NOMO-1 (cell line): ENCODE results near the gene BAD.
"Not testable (repeated sequence)": the region's sequence is repeated elsewhere in the genome, so short reads cannot be mapped to it uniquely, and the experiment has no call there.

Experiments used
- DNase-seq, 2 experiments: peaks; one replicate each; lab custom pipeline; 2025; ENCODE audit not compliant: unreplicated experiment in 2 of 2; lab: John Stamatoyannopoulos, UW

Gene BAD

DNA sequence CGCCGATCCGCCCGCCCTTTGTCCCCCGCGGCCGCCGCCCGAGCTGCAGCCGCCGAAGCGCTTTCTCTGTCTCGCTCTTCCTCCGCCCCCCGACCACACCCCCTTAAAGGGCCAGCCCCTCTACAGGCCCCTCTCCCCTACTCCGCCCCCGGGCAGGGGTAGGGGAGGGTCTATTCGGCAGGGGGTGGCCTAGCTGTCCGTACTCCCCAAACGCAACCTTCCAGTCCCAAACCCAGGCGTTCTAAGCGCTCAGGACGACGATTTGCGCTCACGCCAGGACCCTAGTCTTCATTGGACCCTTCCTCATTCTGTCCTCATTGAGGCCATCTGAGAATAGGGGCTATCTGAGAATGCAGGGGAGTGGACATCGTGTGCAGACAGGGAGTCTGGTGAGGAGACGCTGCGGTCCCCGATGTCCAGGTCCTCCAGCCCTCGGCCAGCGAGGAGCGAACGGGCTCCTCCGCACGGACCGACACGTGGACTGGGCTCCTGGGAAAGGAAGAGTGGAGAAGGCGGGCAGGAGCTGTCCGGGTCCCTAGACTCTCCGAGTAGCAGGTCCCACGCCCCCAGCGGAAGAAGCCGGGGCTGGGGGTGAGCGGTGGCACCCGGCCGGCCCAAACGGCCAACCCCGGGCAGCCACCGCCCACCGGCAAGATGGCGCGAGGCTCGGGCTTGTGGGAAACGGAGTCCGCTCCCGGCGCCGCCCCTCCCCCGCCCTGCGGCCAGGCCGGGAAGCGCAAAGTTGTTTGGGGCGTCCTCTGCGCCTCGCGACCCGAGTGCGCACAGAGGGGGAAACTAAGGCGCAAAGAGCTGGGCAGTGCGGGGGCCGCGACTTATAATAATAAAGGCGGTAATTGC is 37.4 kb downstream of the BAD start, which contains the start of gene PPP1R14B:
PPP1R14B (minus strand) TSS at position 73 of the 858 bp plus-strand sequence. CDS start 270 bp downstream, outside the sequence.
- DNase-seq: peak; percentile 70 to 92

DNA sequence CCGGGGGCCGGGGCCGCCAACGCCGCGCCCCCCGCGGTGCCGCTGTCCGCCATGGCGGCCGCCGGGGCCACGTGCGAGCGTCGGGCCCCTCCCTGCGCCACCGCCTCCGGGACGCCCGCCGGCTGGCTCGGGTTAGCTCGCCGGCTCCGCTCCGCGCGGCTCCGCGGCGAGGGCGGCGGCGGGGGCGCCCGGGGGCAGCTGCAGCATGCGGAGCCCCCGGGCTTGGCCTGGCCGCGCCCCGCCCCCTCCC is 37.9 kb downstream of the BAD start:
- not testable (repeated sequence) for DNase-seq

DNA sequence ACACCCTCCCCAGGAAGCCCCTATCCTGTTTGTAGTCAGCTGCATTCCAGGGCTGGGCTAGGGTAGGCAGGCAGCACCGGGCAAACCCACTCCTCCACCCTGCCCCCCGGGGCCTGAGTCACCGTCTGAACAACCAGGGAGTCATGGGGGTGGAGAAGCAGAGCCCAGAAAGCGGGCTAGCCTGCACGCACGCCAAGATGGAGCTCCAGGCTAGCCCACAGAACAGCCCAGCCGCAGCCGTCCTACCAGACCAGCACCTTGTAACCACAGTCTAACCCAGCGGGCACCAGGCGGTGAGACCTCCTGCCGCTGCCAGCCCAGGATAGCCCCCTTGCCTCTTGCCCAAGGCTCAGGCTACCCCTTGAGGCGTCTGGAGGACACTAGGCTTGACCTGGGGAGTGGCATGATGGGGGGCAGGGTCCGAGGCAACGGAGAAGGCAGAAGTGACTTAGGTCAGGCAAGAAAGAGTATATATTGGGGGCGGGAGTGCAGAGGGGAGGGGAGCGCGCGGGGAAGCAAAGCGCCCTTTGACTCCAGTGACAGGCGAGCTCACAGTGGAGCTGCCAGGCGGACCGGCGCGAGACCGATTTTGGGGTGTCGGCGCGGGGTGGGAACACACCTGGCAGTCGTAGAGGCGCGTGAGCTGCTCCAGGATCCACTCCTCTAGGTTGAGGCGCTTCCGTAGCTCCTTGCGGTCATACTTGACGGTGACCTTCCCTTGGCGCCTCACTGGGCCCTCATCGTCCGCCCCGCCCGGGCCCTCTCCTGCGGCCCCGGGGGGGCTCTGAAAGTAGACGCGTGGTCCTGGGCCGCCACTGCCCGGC is 38.5 kb downstream of the BAD start:
- DNase-seq: peak; percentile 38 to 41

DNA sequence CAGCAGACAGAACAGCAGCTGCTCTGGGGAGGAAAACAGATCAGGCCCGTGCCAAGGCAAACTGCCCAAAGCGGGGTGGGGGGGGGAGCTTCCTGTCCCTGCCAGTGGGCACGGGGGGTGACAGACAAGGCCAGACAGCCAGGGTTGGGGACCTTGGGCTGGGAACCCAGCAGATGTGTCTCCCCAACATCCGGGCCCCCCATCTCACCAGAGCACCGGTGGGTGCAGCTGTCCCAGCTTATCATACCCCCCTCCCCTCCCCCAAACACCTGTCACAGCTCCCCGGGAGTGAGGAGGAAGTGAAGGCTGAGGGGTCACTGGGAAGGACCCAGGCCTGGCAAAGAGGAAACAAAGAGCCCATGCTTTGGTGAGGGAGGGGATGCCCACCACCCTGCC is 39.1 kb downstream of the BAD start:
- DNase-seq: no peak

DNA sequence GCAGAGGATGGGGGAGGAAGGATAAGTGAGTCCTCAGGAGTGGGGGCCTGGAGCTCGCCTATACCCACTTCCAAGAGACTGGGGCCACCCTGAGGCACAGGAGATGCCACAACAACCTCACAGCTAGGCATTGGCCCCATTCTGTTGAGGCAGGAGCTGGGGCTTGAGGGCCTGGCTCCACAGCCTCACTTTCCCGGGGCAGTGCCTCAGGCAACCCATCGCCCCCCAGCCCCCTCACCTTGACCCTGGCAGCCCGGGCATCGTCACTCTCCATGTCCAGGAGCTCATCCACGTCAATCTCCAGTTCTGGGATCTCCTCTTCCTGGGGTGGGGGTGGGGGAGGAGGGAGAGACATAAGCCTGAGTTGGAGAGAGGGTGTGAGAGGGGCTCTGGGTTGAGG is 39.5 kb downstream of the BAD start:
- no peak for DNase-seq

DNA sequence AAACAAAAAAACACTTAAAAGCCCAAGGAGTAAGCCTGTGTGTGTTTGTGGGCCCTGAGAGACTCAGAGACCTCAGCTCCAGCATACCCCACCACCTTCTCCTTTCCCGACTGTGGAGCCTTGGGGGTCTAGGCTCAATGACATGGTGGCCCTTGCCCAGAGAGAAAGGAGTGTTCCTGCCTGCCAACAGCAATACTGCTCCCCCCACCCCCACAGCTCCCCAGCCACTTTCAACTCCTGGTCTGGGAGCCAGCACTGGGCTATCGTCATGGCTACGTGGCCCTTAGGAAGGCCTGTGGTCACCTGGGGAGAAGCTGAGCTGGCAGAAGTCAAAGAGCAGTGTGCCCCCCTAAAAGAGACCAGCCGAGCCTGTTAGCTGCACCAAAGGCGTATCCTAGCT is 40.4 kb downstream of the BAD start:
- no peak for DNase-seq

DNA sequence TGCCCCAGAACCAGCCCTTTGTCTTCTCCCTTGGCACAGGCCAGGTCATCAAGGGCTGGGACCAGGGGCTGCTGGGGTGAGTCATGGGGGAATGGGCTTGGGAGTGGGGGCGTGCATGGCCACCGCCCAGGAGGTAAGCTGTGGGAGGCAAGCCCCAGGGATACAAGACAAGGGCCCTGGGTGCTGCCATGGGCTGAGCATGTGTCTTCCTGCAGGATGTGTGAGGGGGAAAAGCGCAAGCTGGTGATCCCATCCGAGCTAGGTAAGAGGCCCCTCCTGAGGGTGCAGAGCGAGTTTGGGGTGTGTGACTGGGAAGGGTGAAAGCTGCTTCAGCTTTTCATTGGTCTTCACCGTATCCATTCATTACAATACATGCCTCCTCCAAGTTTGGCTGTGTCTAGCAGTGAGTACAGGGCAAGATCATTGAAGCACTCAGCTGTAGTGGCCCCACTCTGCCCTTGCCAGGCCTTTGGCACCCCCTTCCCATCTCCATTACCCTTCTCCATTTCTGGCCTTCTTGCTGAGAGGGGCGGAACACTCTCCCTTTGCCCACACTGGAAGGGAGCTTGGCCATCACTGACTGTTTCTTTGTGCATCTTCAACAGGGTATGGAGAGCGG is 41.1 kb downstream of the BAD start:
- no peak for DNase-seq

DNA sequence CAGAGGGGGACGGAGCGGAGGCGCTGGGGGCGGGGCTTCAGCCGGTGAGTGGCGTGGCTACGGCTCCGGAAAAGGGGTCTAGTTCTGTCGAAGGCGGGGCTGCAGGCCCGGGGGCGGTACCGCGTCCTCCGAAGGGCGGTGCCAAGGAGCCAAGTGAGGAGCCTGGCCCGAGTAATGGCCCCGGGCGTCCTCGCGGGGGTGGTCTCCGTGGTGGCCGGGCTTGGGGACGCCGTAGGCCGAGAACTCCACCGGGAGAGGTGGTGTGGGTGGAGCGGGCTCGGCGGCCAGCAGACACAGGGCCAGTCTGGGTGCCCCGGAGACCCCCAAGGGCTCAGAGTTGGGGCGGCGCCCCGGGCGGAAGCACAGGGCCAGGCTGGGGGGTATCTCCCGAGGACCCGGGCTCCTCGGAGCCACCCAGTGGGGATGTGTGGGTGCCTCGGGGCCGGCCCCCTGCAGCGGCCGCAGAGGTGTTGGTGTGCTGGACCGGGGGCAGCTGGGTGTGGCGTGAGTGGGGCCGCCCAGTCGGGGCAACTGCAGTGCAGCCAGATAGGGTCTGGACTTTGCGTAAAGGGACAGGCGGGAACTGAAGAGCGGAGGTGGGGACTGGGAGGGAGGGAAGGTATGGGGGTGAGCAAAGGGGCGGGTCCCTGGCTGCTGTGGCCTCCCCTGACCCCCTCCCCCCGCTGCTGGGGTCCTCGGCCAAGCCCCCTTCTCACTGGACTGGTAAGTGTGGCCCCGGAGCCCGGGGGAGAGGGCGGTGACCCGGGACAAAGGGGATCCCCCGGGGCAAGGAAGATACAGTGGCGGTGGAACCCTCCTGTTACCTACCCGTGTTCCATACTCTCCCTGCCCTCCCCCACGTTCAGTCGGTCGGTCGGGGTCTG is 42.7 kb downstream of the BAD start:
- DNase-seq: peak in 1 of 2 experiments; percentile 97

DNA sequence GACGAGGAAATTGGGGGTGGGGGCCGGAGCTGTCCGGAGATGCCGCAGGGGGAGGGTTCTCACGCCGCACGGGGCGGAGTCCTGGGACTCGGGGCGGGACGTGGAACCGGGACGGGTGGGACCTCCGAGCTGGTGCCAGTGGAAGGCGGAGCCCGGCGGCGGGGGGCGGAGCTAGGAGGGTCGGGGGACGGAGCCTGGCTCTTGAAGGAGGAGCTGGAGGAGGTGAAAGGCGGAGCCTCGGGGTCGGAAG is 43.3 kb downstream of the BAD start:
- DNase-seq: peak in 1 of 2 experiments; percentile 98

DNA sequence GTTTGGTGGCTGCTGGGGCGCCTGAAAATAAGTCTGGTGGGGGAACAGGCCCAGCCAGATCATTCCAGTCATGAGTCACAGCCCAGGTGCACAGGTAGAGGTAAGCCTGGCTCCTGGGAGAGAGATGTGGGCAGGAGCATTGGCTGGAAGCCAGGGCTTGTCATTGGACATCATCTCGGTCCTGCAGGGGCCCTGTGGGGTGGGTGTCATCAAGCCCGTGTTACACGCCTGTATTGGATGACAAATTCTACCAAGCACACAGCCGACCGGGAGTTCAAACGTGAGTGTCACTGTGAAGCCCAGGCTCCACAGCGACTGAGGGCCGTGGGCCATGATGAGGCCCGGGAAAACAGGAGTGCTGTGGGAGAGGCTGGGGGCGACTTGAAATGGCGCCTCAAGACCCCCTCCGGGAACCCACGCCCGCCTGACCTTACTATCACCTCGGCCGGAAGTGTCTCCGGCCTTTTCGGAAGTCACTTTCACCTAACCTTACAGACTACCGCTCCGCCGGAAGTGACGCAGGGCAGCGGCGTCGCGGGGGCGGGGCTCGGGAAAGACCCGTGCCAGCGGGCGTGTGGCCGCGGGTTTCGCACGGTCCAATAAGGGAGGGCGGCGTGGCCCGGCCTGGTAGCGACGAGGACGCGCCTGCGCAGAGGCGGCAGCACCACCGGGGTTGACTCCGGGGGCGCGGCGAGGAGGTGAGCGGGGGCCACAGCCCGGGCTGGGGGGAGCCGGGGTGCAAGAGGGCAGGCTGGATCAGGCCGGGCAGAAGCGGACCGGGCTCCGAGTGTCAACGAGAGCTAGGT is 43.8 kb downstream of the BAD start, which contains the start of gene FKBP2:
FKBP2 (plus strand) TSS at position 661 of the 806 bp plus-strand sequence. CDS start 1,293 bp downstream, outside the sequence.
- peak; percentile 91 to 96 for DNase-seq

DNA sequence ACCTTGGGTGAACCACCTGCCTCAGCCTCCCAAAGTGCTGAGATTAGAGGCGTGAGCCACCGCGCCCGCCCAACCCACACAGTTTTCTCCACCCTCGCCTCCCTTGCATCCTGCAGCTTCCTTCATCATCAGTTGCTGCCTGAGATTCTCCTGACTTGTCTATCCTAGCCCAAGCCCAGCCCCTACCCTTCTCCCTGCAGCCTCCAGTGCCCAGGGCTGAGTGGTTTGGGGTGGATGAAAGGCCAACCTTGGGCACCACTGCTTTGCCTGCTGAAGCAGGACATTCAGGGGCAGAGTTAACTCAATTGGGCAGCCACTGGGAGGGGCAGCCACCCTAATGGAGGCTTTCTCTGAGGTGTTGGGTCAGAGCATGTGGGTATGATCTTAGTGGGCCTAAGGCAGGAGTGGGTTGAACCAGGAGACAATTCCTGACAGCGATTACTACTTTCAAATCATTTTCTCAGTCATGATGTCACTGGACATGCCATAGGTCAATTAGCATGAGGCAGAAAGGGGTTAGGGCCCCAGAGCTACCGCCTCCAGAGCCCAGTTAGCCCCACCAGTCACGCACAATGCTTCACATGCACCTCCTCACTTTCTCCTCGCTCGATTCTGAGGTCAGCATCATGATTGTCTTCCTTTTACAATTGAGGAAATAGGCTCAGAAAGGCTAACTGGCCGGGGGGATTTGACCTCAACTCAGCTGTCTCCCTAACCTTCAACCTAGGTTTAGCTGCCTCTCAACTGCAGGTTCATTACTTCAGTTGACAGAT is 44.6 kb downstream of the BAD start:
- peak; percentile 93 to 96 for DNase-seq

DNA sequence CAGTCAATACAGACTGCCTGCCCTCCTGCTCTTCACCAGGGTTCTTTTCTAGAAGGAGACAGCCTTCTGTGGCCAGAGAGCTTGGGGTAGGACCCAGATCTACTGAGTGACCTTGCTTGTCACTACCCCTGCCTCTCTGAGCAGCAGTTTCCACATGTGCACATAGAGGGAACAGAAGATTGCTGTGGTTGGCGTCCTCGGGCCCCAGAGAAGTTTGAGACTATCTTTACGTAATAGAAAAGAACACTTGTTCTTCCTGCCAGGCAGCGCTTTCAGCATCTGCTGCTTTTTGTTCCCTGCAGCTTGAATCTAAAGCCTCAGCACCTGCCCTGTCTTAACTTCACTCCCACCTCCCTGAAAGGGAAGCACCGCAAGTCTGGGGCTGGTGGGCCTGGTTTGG is 45.5 kb downstream of the BAD start:
- peak; percentile 69 to 75 for DNase-seq

DNA sequence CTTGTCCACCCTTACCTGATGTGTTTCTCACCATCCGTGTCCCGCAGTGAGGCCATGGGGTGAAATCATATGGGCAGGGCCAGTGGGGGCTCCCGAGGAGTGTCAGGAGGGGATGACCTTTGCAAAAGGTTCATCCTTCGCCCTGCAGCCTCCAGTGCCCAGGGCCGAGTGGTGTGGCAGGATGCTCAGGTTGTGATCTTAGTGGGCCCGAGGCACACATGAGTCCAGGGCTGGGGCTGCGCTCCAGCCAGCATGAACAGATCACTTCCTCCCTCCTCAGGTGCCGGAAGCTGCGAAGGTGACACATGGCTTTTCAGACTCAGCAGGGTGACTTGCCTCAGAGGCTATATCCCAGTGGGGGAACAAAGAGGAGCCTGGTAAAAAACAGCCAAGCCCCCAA is 46.4 kb downstream of the BAD start:
- DNase-seq: no peak

DNA sequence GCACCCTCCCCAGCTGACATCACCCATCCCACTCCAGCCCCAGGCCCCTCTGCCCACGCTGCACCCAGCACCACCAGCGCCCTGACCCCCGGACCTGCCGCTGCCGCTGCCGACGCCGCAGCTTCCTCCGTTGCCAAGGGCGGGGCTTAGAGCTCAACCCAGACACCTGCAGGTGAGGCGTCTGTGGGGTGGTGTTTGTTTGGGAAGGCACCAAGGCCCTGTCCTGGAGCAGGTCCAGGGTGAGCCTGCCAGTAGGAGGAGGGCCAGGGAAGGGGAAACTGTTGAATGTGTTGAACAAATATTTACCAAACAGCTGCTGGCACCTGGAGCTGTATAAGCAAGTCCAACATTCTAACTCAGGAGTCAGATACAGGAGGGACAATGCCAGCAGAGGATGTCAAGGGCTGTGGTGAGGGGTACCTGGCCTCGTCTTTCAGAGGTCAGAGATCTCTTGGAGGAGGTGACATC is 46.9 kb downstream of the BAD start:
- no peak for DNase-seq

DNA sequence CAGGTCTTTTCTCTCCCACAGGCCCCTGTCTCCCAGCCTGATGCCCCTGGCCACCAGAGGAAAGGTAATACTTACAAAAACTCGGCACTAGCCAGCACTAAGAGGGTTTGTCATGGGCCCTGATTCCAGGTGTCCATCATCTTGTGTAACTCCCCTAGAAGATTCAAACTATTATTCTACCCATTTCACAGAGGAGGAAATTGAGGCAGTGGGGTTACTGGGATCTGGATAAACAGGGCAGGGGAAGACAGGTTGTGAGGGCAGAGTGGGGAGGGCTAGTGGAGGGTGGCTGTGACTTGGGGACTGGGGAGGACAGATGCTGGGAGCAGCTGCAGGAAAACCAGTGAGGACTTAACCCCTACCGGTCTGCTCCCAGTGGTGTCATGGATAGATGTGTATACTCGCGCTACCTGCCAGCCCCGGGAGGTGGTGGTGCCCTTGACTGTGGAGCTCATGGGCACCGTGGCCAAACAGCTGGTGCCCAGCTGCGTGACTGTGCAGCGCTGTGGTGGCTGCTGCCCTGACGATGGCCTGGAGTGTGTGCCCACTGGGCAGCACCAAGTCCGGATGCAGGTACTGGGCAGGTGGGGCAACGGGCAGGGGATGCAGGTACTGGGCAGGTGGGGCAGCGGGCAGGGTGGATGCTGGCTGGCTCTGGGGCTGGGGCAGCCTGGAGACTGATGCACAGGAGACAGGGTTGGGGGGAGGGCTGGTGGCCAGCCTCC is 48.9 kb downstream of the BAD start:
- DNase-seq: no peak

DNA sequence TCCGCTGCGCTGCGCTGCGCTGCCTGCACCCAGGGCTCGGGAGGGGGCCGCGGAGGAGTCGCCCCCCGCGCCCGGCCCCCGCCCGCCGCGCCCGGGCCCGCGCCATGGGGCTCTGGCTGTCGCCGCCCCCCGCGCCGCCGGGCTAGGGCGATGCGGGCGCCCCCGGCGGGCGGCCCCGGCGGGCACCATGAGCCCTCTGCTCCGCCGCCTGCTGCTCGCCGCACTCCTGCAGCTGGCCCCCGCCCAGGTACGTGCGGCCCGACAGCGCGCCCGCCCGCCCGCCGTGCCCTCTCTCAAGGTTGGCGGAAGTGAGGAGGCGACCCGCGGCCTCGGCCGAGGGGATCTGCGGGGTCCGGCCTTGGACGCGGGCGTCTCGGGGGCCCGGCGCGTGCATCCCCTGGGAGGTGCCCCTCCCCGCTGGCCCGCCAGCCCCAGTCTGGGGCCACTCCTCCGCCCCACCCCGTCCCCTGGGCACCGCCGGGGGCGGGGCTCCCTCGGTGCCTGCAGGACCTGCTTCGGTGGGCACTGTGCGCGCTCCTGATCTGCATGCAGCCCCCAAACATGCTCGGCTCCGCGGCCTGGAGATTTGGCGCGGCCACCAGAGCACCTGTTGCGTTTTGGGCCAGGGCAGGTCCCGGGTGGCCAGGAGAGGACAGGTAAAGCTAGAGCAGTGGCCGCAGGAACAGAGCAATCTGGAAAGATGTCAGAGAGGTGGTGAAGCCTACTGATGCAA is 49.7 kb downstream of the BAD start:
- peak in 1 of 2 experiments; percentile 43 for DNase-seq

DNA sequence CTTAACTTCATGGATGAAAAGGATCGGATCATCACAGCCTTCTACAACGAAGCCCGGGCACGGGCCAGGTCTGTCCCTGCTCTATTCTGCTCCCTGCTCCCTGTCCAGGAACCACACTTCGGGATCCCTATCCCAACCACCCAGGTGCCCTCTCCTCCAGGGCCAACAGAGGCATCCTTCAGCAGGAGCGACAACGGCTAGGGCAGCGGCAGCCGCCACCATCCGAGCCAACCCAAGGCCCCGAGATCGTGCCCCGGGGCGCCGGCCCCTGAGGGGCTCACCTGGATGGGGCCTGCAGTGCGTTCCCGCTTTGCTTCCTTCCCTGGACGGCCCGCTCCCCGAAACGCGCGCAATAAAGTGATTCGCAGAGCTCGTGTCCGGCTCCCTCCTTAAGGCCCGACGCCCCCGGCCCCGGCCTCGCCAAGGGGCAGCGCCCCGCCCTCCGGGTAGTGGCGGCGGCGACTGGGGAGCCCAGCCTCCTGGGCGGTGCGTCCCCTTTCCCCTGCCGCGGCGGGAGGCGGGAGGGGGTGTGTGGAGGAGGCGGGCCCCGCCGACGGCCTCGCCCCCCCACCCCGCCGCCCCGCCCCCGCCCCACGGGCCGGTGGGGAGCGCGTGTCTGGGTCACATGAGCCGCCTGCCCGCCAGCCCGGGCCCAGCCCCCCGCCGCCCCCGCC is 50.4 kb downstream of the BAD start, which contains the start of gene VEGFB:
VEGFB (plus strand) TSS at position 672 of the 674 bp plus-strand sequence. CDS start 250 bp downstream, outside the sequence.
- DNase-seq: no peak
